ENCODE measurements around the gene POLR2E. TPM values are rescaled to one million over a fixed set of nuclear protein-coding genes. Genes with fewer than 3 reads are reported as not detected.
A peak's percentile ranks its signal among the peaks of the same experiment; 100 is the strongest.

Gene POLR2E
- total and polyA plus RNA-seq, 2 of the 8 experiments (the other 6 are each of a cell fraction or from before 2014, with no cell fraction given): 281 to 381 TPM

- H4K5ac ChIP-seq (ENCODE audit: insufficient read length, low read depth, low read length): peak overlapping the region; percentile 33
- H4K20me1 ChIP-seq (replicated peaks in 1 of 2; ENCODE audit: control insufficient read depth in 1 of 2, insufficient read depth in 2 of 2, low read length in 2 of 2): peaks cover 5 to 7% of the 10 kb centered on the region in 2 experiments
- no peak overlapping the region for H3K14ac ChIP-seq (ENCODE audit: insufficient read length)
- no peak overlapping the region for H2BK15ac ChIP-seq (ENCODE audit: low read length)
- no peak overlapping the region for H2BK5ac ChIP-seq (ENCODE audit: low read depth, low read length)
- CTCF ChIA-PET (ENCODE audit: partially characterized antibody): interaction anchor here (0.6 to 3.2 kb wide), 3 partner anchors 10 to 437 kb away, joined by 3 to 11 read pairs (median 3); no protein-coding TSS in a partner anchor
- no peak overlapping the region for H3K18ac ChIP-seq (ENCODE audit: extremely low read depth, low read length)
- no peak overlapping the region for H4K91ac ChIP-seq (replicated peaks; ENCODE audit: insufficient read length, low read length)
- H3K79me2 ChIP-seq (ENCODE audit: control insufficient read depth in 1 of 2, insufficient read depth in 2 of 2, low read length in 2 of 2): no peaks in the 10 kb centered on the region; a peak in 1 of 4 replicates
- POLR2A ChIA-PET (ENCODE audit: partially characterized antibody): interaction anchor here (0.6 to 9.8 kb wide), 19 partner anchors 9 to 169 kb away, joined by 3 to 116 read pairs (median 4); partner anchors contain the start of genes ATP5F1D, CBARP and CIRBP
- FAIRE-seq: no peak
- peaks cover 4 to 21% (median 8%) of the 10 kb centered on the region in 4 experiments for H3K4me1 ChIP-seq (replicated peaks in 1 of 4; ENCODE audit: control insufficient read depth in 3 of 4, insufficient read depth in 4 of 4, low read length in 3 of 4)
- 76% methylated on average over 18 of the region's 20 CpGs; no CpG with 5 or more reads in 1 of the 2 experiments for WGBS, 2 experiments (ENCODE audit: extremely low coverage in 1 of 2, insufficient coverage in 1 of 2, insufficient read length in 1 of 2, insufficient replicate concordance in 2 of 2, low coverage in 1 of 2, low lambda C conversion rate in 2 of 2, missing lambda C conversion rate in 1 of 2)
- no peak overlapping the region for H2BK120ac ChIP-seq (replicated peaks; ENCODE audit: low read depth, low read length)
- H2BK12ac ChIP-seq (ENCODE audit: low read depth, low read length): no peak overlapping the region
- DNase-seq (ENCODE audit: low read depth in 1 of 2, low spot score in 2 of 2): no peak
- H3K4me2 ChIP-seq (ENCODE audit: insufficient read depth in 1 of 2, low read depth in 2 of 2, low read length in 2 of 2): peak overlapping the region; percentile 25 to 41; a peak in 3 of 4 replicates
- H3K23me2 ChIP-seq (ENCODE audit: low read depth, low read length): peaks cover 7% of the 10 kb centered on the region; the same call in 1 of the 2 replicates
- H2AFZ ChIP-seq (ENCODE audit: low read length): no peak overlapping the region
- H3K56ac ChIP-seq (replicated peaks; ENCODE audit: insufficient read length, low read depth, low read length): no peak overlapping the region
- no peak overlapping the region for H2BK20ac ChIP-seq (ENCODE audit: low read length)
- H4K8ac ChIP-seq (ENCODE audit: extremely low read depth, insufficient read depth, low read length): peak overlapping the region; percentile 25; the same call in 1 of the 2 replicates
- H3K4me3 ChIP-seq (ENCODE audit: extremely low read depth in 1 of 4, insufficient read depth in 2 of 4, low read depth in 3 of 4, low read length in 4 of 4): peak overlapping the region in 1 of 4 experiments; percentile 38; a peak in 3 of 8 replicates
- H3K27me3 ChIP-seq (replicated peaks in 1 of 4; ENCODE audit: control insufficient read depth in 3 of 4, extremely low read depth in 1 of 4, insufficient read depth in 3 of 4, low read length in 3 of 4): 0 out of 7 replicates have a peak, but pooled peaks cover 0 to under 1% (median 0%) of the 10 kb centered on the region in 4 experiments
- H3K27ac ChIP-seq (ENCODE audit: low read depth, low read length): no peak overlapping the region
- H3K9ac ChIP-seq (replicated peaks in 1 of 4; ENCODE audit: extremely low read depth in 1 of 4, low read depth in 3 of 4, low read length in 3 of 4): no peak overlapping the region
- no peaks in the 10 kb centered on the region for H3K9me3 ChIP-seq (ENCODE audit: insufficient read depth in 2 of 2, low read depth in 1 of 2, low read length in 1 of 2)
- no peak overlapping the region for H3K23ac ChIP-seq (ENCODE audit: insufficient read length)
- H3K36me3 ChIP-seq (ENCODE audit: control insufficient read depth in 2 of 4, insufficient read depth in 4 of 4, low read length in 3 of 4): peaks cover 8 to 22% (median 15%) of the 10 kb centered on the region in 4 experiments; a peak in 6 of 8 replicates
- H3K4ac ChIP-seq (replicated peaks; ENCODE audit: insufficient read length, low read depth, low read length): no peak overlapping the region
- H3K79me1 ChIP-seq (ENCODE audit: low read depth, low read length): peaks cover 4% of the 10 kb centered on the region
- no peak overlapping the region for H2AK5ac ChIP-seq (ENCODE audit: low read depth, low read length)
- no peak for TF ChIP-seq RFX5 (IDR thresholded peaks at IDR 0.05; ENCODE audit: borderline replicate concordance, low read depth, low read length)
- TF ChIP-seq EP300 (IDR thresholded peaks at IDR 0.05; ENCODE audit: borderline replicate concordance in 1 of 2, low read depth in 2 of 2, low read length in 2 of 2): no peak
These were observed 8.0 kb upstream of the POLR2E start for GRCh38 chr19:1103132-1103707.
